RPMI7951 (cell line): ENCODE results near the gene GALNT9. TPM values are rescaled to one million over a fixed set of nuclear protein-coding genes. Genes with fewer than 3 reads are reported as not detected.
A peak's percentile ranks its signal among the peaks of the same experiment; 100 is the strongest.
"Not testable (repeated sequence)": the region's sequence is repeated elsewhere in the genome, so short reads cannot be mapped to it uniquely, and the experiment has no call there.

Experiments
- DNase-seq: peaks from one replicate; pipeline ENCODE4 v3.0.0-alpha.2; 2012; ENCODE audit warnings: low read depth
- total RNA-seq: library from RNA; depleted of rRNA; stranded (reverse); fragments of >200 nt; shearing (Covaris generic); gene quantifications from 2 replicates; pipeline ENCODE4 v1.2.3, GENCODE V29; 2014

The GALNT9 gene
- total RNA-seq, 1 experiment from 2014 or later, result not detected

GRCh38 chr12:132236129-132236929, 93.1 kb downstream of the GALNT9 start:
- DNase-seq, result no peak

- DNase-seq, result no peak
These were observed 94.1 kb downstream of the GALNT9 start for GRCh38 chr12:132235116-132235820.

GRCh38 chr12:132230381-132230780, 99.0 kb downstream of the GALNT9 start:
- DNase-seq, result no peak

- DNase-seq, result no peak
These were observed 99.5 kb downstream of the GALNT9 start for GRCh38 chr12:132229926-132230325.

GRCh38 chr12:132229193-132229760, 100.1 kb downstream of the GALNT9 start:
- DNase-seq, result no peak

GRCh38 chr12:132228476-132229192, 100.8 kb downstream of the GALNT9 start:
- no peak for DNase-seq

- DNase-seq, result no peak
These were observed 101.5 kb downstream of the GALNT9 start for GRCh38 chr12:132227782-132228475.

- DNase-seq, result no peak
These were observed 102.3 kb downstream of the GALNT9 start for GRCh38 chr12:132227118-132227517.

- DNase-seq, result no peak
These were observed 102.8 kb downstream of the GALNT9 start for GRCh38 chr12:132226604-132227003.

GRCh38 chr12:132225214-132225613, 104.2 kb downstream of the GALNT9 start:
- DNase-seq, result no peak

GRCh38 chr12:132224484-132224883, 104.9 kb downstream of the GALNT9 start:
- no peak for DNase-seq

DNA sequence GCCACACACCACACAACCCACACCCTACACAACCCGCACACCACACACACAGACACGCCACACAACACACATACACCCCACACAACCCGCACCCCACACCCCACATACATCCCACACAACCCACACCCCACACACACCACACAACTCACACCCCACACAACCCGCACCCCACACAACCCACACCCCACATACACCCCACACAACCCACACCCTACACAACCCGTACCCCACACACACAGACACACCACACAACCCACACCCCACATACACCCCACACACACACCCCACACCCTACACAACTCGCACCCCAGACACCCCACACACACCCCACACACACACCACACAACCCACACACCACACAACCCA, 106.6 kb downstream of the GALNT9 start:
- DNase-seq, result no peak

- DNase-seq, result peak; percentile 78
These were observed 107.1 kb downstream of the GALNT9 start for GRCh38 chr12:132222096-132222807.

DNA sequence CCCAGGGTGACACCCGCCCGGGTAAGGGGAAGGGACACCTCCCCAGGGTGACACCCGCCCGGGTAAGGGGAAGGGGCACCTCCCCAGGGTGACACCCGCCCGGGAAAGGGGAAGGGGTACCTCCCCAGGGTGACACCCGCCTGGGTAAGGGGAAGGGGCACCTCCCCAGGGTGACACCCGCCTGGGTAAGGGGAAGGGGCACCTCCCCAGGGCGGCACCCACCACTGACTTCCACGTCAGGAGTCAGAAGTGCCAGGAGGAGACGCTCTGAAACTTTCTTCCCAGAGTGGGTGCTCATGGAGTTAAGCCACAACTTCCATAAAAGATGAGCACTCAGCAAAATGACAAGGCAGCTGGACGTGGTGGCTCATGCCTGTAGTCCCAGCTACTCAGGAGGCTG, 109.6 kb downstream of the GALNT9 start:
- DNase-seq, result not testable (repeated sequence)

GRCh38 chr12:132219323-132219722, 110.1 kb downstream of the GALNT9 start:
- no peak for DNase-seq

- no peak for DNase-seq
These were observed 110.5 kb downstream of the GALNT9 start for GRCh38 chr12:132218915-132219314.

DNA sequence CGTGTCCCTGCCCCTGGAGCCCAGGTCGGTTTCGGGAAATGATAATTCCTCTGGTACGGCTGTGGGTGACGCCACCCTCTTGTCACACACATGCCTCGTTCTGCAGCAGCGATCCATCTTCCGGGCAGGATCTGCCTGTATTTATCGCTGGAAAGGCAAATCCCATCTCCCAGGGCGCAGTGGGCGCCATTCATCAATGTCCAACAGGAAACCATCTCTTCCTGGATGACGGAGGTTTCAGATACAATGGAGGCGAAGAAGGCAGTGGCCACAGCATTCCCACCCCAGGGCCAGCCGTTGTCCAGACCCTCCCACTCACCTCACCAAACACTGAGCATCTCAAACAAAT, 110.9 kb downstream of the GALNT9 start:
- no peak for DNase-seq

- no peak for DNase-seq
These were observed 111.4 kb downstream of the GALNT9 start for GRCh38 chr12:132217800-132218526.

DNA sequence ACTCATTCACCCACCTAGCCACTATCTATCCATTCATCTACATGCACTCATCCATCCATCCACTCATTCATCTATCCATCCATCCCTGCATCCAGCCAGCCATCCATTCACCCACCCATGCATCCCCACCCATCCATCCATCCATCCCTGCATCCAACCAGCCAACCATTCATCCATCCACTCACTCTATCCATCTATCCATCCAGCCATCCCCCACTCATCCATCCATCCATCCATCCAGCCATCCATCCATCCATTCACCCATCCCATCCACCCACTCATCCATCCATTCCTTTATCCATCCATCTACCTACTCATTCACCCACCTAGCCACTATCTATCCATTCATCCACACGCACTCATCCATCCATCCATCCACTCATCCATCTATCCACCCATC, 112.0 kb downstream of the GALNT9 start:
- no peak for DNase-seq

DNA sequence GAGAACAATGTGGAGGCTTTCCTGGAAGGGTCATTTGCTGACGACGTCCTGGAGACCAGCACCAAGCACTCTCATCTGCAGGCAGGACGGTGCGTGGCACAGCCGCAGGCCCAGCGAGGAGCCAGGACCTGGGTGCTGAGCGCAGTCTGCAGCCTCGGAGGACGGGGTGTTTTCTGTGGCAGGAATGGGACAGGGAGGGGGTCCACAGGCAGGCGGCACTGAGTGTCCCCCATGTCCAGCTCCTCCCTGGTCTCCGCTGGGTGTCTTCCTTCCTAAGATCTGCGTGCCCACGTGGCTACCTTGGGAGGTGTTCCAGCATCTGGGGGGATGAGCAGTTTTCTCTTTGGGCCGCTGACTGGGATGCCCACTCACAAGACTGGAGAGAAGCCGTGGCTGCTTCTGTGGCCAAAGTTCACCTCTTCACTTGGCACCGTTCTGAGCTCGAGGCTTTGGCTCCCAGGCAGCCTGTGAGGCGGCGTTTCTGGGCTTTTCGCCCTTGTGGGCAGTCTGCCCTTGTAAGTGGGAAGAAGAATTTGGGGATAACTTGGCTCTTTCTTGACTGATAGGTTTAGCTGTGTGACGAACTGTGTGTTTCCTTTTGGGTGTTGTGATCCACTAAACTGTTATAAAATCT, 112.9 kb downstream of the GALNT9 start:
- DNase-seq, result no peak
